GM19324 (cell line): ENCODE data around the gene ATP9B.

Source experiments
- ATAC-seq: cut with Tn5 transposase; IDR thresholded peaks from one replicate; pipeline ENCODE4 v1.9.1; 2021; ENCODE audit warnings: mild to moderate bottlenecking, moderate library complexity; ENCODE audit not compliant: unreplicated experiment, low FRiP score

The ATP9B gene

GRCh38 chr18:79195716-79196683 lies 126.8 kb downstream of the ATP9B start:
- no peak for ATAC-seq

GRCh38 chr18:79197531-79197930 lies 128.3 kb downstream of the ATP9B start:
- no peak for ATAC-seq

GRCh38 chr18:79199691-79200374 lies 130.6 kb downstream of the ATP9B start:
- ATAC-seq, result no peak

- peak; percentile 76 for ATAC-seq
Observed at GRCh38 chr18:79200546-79201268, 131.5 kb downstream of the ATP9B start.

- no peak for ATAC-seq
Observed at GRCh38 chr18:79203017-79203605, 133.9 kb downstream of the ATP9B start.

GRCh38 chr18:79204889-79205807 lies 136.0 kb downstream of the ATP9B start:
- ATAC-seq, result no peak

GRCh38 chr18:79206444-79206843 lies 137.2 kb downstream of the ATP9B start:
- no peak for ATAC-seq

- no peak for ATAC-seq
Observed at GRCh38 chr18:79208906-79209305, 139.7 kb downstream of the ATP9B start.

GRCh38 chr18:79210002-79210910 lies 141.1 kb downstream of the ATP9B start:
- no peak for ATAC-seq

GRCh38 chr18:79211844-79212243 lies 142.7 kb downstream of the ATP9B start:
- ATAC-seq, result no peak

GRCh38 chr18:79214056-79214455 lies 144.9 kb downstream of the ATP9B start:
- no peak for ATAC-seq

- no peak for ATAC-seq
Observed at GRCh38 chr18:79216176-79216575, 147.0 kb downstream of the ATP9B start.

GRCh38 chr18:79217979-79218604 lies 148.9 kb downstream of the ATP9B start:
- ATAC-seq, result no peak

GRCh38 chr18:79218605-79219190 lies 149.5 kb downstream of the ATP9B start:
- no peak for ATAC-seq

GRCh38 chr18:79221136-79221535 lies 151.9 kb downstream of the ATP9B start:
- ATAC-seq, result no peak

- ATAC-seq, result no peak
Observed at GRCh38 chr18:79222790-79223189, 153.6 kb downstream of the ATP9B start.

- ATAC-seq, result no peak
Observed at GRCh38 chr18:79223431-79223830, 154.2 kb downstream of the ATP9B start.

- ATAC-seq, result no peak
Observed at GRCh38 chr18:79224381-79224780, 155.2 kb downstream of the ATP9B start.
